WERI-Rb-1 (cell line): ENCODE measurements around the gene YAP1.

ENCODE experiments used
- DNase-seq: peaks from one replicate; pipeline ENCODE4 v3.0.0-alpha.2; 2020
- H3K27ac ChIP-seq: fragments of 250-450 bp; sonication (Bioruptor Pico); 2 replicates; pipeline ENCODE4 v1.5.1; 2020; ENCODE audit warnings: mild to moderate bottlenecking, moderate library complexity
- H3K27me3 ChIP-seq: fragments of 250-450 bp; sonication (Bioruptor Pico); 2 replicates; pipeline ENCODE4 v1.5.1; 2021; ENCODE audit warnings: mild to moderate bottlenecking, low read depth, moderate library complexity; ENCODE audit not compliant: insufficient read depth, severe bottlenecking
- H3K36me3 ChIP-seq: fragments of 250-450 bp; sonication (Bioruptor Pico); 2 replicates; pipeline ENCODE4 v1.5.1; 2020; ENCODE audit warnings: mild to moderate bottlenecking, moderate library complexity
- H3K4me3 ChIP-seq: 2 replicates; pipeline ENCODE4 v1.5.1; 2011; ENCODE audit warnings: low read depth, mild to moderate bottlenecking, control low read depth, low read length
- H3K9me3 ChIP-seq: fragments of 250-450 bp; sonication (Bioruptor Pico); 2 replicates; pipeline ENCODE4 v1.5.1; 2021; ENCODE audit warnings: mild to moderate bottlenecking, moderate library complexity; ENCODE audit not compliant: severe bottlenecking
- CTCF ChIP-seq: IDR thresholded peaks from 2 replicates; pipeline ENCODE4 v1.5.1; 2011; ENCODE audit warnings: low read depth, mild to moderate bottlenecking, control low read depth, inconsistent platforms, low read length

The YAP1 gene

DNA sequence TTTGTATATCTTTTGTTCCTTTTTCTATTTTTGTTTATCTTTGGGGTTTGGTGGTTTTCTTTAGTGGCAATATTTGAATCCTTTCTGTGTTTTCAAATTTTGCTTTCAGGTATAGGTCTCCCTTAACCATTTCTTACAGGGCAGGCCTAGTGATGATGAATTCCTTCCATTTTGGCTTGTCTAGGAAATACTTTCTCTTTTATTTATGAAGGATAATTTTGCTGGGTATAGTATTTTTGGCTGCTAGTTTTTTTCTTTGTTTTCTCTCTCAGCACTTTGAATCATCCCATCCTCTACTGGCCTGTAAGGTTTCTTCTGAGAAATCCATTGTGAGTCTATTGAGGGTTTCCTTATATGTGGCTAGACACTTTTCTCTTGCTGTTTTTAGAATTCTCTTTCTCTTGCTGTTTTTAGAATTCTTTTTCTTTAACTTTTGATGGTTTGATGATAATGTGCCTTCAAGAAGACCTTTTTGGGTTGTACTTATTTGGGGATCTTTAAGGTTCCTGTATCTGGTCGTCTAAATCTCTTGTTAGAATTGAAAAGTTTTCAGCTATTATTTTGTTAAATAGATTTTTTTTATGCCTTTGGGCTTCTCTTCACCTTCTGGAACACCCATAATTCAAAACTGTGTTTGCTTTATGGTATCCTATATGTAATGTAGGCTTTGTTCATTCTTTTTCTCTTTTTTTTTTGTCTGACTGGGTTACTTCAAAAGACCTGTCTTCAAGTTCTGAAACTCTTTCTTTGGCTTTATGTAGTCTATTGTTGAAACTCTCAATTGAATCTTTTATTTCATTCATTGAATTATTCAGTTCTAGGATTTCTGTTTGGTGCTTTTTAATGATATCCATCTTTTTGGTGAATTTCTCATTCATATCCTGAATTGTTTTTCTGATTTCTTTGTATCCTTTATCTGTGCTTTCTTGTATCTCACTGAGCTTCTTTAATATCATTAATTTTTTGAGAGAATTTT lies 38.5 kb upstream of the YAP1 start:
- DNase-seq: no peak
- no peak for TF ChIP-seq CTCF

DNA sequence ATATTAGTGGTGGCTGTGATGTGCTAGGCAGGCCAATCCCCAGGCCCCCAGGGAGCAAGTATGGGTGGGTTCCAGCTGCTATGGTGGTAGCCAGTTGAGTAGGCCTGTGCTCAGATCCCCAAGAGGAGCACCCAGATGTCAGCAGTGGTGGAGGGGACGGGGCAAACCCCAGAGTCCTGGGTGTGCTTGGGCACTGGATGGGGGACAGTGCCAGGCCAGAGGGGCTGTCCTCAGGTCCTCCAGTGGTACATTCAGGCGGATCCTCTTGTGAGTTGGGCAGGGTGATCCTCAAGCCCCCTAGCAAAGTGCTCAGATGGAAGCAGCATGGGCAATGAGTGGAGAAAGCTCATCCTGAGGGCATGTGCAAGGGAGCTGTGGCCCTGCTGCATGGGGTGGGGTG lies 37.0 kb upstream of the YAP1 start:
- Histone ChIP-seq H3K27me3 (no peaks in the 10 kb centered on the region), H3K4me3 (no peak overlapping the region), H3K27ac (no peak overlapping the region), H3K36me3 (no peaks in the 10 kb centered on the region), H3K9me3 (peaks cover 7% of the 10 kb centered on the region)
- no peak for DNase-seq
- no peak for TF ChIP-seq CTCF

More for the DNA sequence above, 38.5 kb upstream of the YAP1 start:
- H3K27ac ChIP-seq: no peak overlapping the region
- H3K36me3 ChIP-seq: no peaks in the 10 kb centered on the region
- H3K27me3 ChIP-seq: no peaks in the 10 kb centered on the region
- H3K4me3 ChIP-seq: no peak overlapping the region
- H3K9me3 ChIP-seq: peaks cover 7% of the 10 kb centered on the region

DNA sequence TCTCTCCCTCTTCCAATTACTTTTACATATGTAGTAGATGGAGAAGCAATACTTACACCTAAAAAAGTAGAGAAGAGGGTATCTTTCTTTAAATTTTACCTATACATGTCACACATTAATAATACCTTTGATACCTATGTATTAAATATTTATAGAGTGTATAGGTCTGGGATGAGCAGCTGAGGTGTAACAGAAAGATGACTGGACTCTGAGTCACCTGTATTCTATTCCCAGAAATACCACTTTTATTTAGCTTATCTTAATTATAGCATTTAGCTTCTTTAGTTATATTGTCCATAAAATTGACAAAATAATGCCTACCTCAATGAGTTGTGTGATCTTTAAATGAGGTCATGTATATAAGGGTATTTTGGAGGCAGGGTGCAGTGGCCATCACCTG lies 30.6 kb upstream of the YAP1 start:
- no peak for DNase-seq
- Histone ChIP-seq H3K27ac (no peak overlapping the region), H3K4me3 (no peak overlapping the region), H3K27me3 (no peaks in the 10 kb centered on the region), H3K9me3 (no peaks in the 10 kb centered on the region), H3K36me3 (no peaks in the 10 kb centered on the region)
- TF ChIP-seq CTCF: no peak

DNA sequence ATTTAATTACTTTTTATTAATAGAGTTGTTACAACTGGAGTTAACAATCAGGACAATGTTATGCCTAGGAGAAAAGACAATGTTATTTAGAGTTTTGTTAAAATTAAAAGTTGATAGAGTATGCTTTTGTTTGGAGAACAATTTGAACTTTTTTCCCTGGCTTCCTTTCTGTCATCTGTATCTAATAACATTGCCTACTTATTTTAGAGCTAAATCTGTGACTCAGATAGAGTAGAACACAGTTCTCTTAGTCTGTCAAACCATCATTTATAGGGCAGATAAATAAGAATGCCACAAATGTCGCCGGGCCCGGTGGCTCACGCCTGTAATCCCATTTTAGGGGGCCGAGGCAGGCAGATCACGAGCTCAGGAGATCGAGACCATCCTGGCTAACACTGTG lies 28.9 kb upstream of the YAP1 start:
- Histone ChIP-seq H3K9me3 (no peaks in the 10 kb centered on the region), H3K4me3 (no peak overlapping the region), H3K27me3 (no peaks in the 10 kb centered on the region), H3K27ac (no peak overlapping the region), H3K36me3 (no peaks in the 10 kb centered on the region)
- no peak for TF ChIP-seq CTCF
- DNase-seq: no peak

- Histone ChIP-seq H3K27me3 (no peaks in the 10 kb centered on the region), H3K27ac (no peak overlapping the region), H3K4me3 (no peak overlapping the region), H3K36me3 (no peaks in the 10 kb centered on the region), H3K9me3 (no peaks in the 10 kb centered on the region)
- TF ChIP-seq CTCF: no peak
- DNase-seq: no peak
Observed at GRCh38 chr11:102085864-102086551, 24.2 kb upstream of the YAP1 start.
